HG03039 (cell line): ENCODE results near the gene MRAP.

Source experiments
- ATAC-seq: cut with Tn5 transposase; IDR thresholded peaks from one replicate; pipeline ENCODE4 v1.9.1; 2021; ENCODE audit warnings: mild to moderate bottlenecking, moderate library complexity; ENCODE audit not compliant: unreplicated experiment

The MRAP gene

GRCh38 chr21:32321480-32321879 lies 22.8 kb downstream of the MRAP start:
- no peak for ATAC-seq

GRCh38 chr21:32322103-32322502 lies 23.4 kb downstream of the MRAP start:
- ATAC-seq: no peak

GRCh38 chr21:32322676-32323075 lies 24.0 kb downstream of the MRAP start:
- no peak for ATAC-seq

GRCh38 chr21:32325706-32326105 lies 27.1 kb downstream of the MRAP start:
- no peak for ATAC-seq

GRCh38 chr21:32328595-32328994 lies 29.9 kb downstream of the MRAP start:
- ATAC-seq: no peak

GRCh38 chr21:32329331-32329730 lies 30.7 kb downstream of the MRAP start:
- ATAC-seq: no peak

- no peak for ATAC-seq
Observed at GRCh38 chr21:32329776-32330175, 31.1 kb downstream of the MRAP start.

- no peak for ATAC-seq
Observed at GRCh38 chr21:32330784-32331311, 32.2 kb downstream of the MRAP start.

- no peak for ATAC-seq
Observed at GRCh38 chr21:32331444-32332305, 33.0 kb downstream of the MRAP start.

- ATAC-seq: no peak
Observed at GRCh38 chr21:32332463-32332951, 33.9 kb downstream of the MRAP start.

- no peak for ATAC-seq
Observed at GRCh38 chr21:32333953-32334673, 35.5 kb downstream of the MRAP start.

GRCh38 chr21:32334980-32335531 lies 36.4 kb downstream of the MRAP start:
- ATAC-seq: no peak

- ATAC-seq: no peak
Observed at GRCh38 chr21:32335601-32336575, 37.2 kb downstream of the MRAP start.

GRCh38 chr21:32336711-32337110 lies 38.1 kb downstream of the MRAP start:
- ATAC-seq: no peak

GRCh38 chr21:32337206-32337605 lies 38.6 kb downstream of the MRAP start:
- ATAC-seq: no peak

GRCh38 chr21:32338209-32338921 lies 39.7 kb downstream of the MRAP start:
- no peak for ATAC-seq

GRCh38 chr21:32340863-32341848 lies 42.5 kb downstream of the MRAP start:
- no peak for ATAC-seq

GRCh38 chr21:32346951-32347350 lies 48.3 kb downstream of the MRAP start:
- no peak for ATAC-seq
